ENCODE measurements around the gene ATG4B.

Gene ATG4B

DNA sequence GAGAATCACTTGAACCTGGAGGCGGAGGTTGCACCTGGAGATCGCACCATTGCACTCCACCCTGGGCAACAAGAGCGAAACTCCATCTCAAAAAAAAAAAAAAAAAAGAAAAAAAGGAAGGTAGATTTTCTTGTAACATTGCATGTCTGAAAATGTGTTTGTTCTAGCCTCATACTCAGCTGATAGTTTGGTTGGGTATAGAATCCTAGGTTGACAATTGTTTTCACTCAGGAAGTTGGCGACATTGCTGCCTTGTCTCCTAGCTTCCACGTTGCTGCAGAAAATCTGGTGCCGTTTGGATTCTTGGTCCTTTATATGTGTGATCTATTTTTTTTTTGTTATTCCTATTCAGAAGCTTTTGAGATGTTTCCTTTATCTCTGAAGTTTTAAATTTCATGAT lies 69.0 kb downstream of the ATG4B start:
- TF ChIP-seq ZNF384 (IDR thresholded peaks at IDR 0.05), result 0 out of 2 replicates have a peak, but pooled peaks have one; percentile 12
- no peak for TF ChIP-seq FOXM1 (IDR thresholded peaks at IDR 0.05; ENCODE audit: borderline replicate concordance)
- ChIA-PET CTCF (no interaction called here), POLR2A (interaction anchor here (1.4 kb wide), 1 partner anchor 25 kb away, joined by 4 read pairs; no protein-coding TSS in a partner anchor)
- no peak for DNase-seq (ENCODE audit: extremely low spot score)

DNA sequence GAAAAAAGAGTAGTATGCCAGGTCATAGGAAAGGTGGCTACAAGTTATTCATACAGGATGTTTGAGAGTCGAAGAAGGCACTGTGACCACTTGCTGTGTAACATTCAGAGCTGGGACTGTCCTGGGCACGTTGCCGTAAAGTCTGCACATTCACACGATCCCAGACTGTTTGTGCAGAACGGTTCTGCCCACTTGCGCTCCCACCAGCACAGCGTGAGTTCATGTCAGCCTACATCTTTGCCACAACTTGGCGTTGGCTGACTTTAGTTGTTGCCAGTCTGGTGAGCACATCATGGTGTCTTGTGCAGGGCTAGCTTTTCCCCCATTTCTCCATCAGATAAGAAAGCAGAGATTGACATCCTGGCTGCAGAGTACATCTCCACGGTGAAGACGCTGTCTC lies 71.4 kb downstream of the ATG4B start:
- no peak for DNase-seq (ENCODE audit: extremely low spot score)
- ChIA-PET CTCF (no interaction called here), POLR2A (no interaction called here)
- TF ChIP-seq L3MBTL2 (conservative IDR thresholded peaks at IDR 0.05), result no peak
- no peak for TF ChIP-seq BHLHE40 (IDR thresholded peaks at IDR 0.05; ENCODE audit: borderline replicate concordance)
- no peak for TF ChIP-seq CTBP1 (IDR thresholded peaks at IDR 0.05; ENCODE audit: borderline replicate concordance)
- no peak for TF ChIP-seq SUZ12 (IDR thresholded peaks at IDR 0.05)
- TF ChIP-seq HDGF (IDR thresholded peaks at IDR 0.05; ENCODE audit: borderline replicate concordance), result no peak
- no peak for TF ChIP-seq LEF1 (IDR thresholded peaks at IDR 0.05; ENCODE audit: borderline replicate concordance)
- TF ChIP-seq FOXM1 (IDR thresholded peaks at IDR 0.05; ENCODE audit: borderline replicate concordance), result no peak
- no peak for TF ChIP-seq FOXK2 (IDR thresholded peaks at IDR 0.05)
- TF ChIP-seq FOXA1 (IDR thresholded peaks at IDR 0.05), result no peak
- no peak for TF ChIP-seq TARDBP (IDR thresholded peaks at IDR 0.05)
- TF ChIP-seq SP1 (IDR thresholded peaks at IDR 0.05), result no peak
- no peak for TF ChIP-seq ELF4 (IDR thresholded peaks at IDR 0.05)
- no peak for TF ChIP-seq ZNF384 (IDR thresholded peaks at IDR 0.05)
- TF ChIP-seq NFRKB (IDR thresholded peaks at IDR 0.05), result no peak
- TF ChIP-seq ARNT (IDR thresholded peaks at IDR 0.05), result no peak
- TF ChIP-seq, protein P1, sequence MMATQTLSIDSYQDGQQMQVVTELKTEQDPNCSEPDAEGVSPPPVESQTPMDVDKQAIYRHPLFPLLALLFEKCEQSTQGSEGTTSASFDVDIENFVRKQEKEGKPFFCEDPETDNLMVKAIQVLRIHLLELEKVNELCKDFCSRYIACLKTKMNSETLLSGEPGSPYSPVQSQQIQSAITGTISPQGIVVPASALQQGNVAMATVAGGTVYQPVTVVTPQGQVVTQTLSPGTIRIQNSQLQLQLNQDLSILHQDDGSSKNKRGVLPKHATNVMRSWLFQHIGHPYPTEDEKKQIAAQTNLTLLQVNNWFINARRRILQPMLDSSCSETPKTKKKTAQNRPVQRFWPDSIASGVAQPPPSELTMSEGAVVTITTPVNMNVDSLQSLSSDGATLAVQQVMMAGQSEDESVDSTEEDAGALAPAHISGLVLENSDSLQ (IDR thresholded peaks at IDR 0.05), result no peak

DNA sequence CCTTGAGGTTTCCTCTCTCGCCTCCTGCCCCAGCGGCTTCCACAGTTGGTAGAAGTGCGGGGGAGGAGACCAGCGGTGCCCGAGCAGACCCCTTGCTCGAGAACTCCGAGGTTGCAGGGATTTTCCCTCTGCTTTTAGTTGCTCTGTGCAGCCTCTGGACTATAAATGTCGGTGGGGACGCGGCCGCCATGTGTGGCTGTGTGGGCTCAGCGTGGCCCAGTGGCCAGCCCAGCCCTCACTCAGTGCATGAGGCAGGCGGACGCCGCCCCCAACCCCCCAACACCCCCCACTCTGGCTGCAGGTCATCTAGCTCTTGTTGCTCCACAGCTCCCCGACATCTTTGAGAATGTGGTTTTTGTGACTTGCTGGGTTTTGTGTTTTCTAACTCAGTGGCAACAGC lies 81.6 kb downstream of the ATG4B start:
- CTCF ChIA-PET, result no interaction called here
- TF ChIP-seq LEF1 (IDR thresholded peaks at IDR 0.05; ENCODE audit: borderline replicate concordance) (no peak), HDGF (IDR thresholded peaks at IDR 0.05; ENCODE audit: borderline replicate concordance) (no peak), TARDBP (IDR thresholded peaks at IDR 0.05) (no peak), CTBP1 (IDR thresholded peaks at IDR 0.05; ENCODE audit: borderline replicate concordance) (no peak), FOXA1 (IDR thresholded peaks at IDR 0.05) (no peak), FOXK2 (IDR thresholded peaks at IDR 0.05) (no peak), ELF4 (IDR thresholded peaks at IDR 0.05) (no peak), L3MBTL2 (conservative IDR thresholded peaks at IDR 0.05) (no peak), ZNF384 (IDR thresholded peaks at IDR 0.05) (no peak), SUZ12 (IDR thresholded peaks at IDR 0.05) (no peak), SP1 (IDR thresholded peaks at IDR 0.05) (no peak), FOXM1 (IDR thresholded peaks at IDR 0.05; ENCODE audit: borderline replicate concordance) (no peak), NFRKB (IDR thresholded peaks at IDR 0.05) (no peak)
- TF ChIP-seq, protein P1 (IDR thresholded peaks at IDR 0.05), result no peak
- POLR2A ChIA-PET, result interaction anchor here (0.8 to 1.6 kb wide), 2 partner anchors 17 to 32 kb away, joined by 3 read pairs; partner anchors contain the start of genes DTYMK and ING5
- no peak for DNase-seq (ENCODE audit: extremely low spot score)

DNA sequence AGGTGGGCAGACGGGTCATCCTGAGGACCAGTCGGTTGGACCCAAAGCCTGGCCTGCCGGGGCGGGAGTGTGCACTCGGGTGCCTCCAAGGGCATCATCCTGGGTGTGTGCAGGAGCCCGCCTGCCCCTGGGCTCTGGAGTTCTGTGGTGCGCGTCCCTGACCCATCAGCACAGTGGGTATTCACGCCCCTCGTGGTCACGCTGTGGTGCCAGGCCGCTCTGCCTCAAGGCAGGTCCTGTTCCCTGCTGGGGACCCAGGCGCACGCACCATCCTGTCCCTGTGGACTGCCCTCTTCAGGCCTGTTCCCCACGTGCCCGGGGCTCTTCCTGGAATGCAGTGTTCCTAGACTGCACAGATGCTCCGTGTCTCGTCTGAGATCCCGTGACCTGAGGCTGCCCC lies 82.6 kb downstream of the ATG4B start:
- DNase-seq (ENCODE audit: extremely low spot score), result no peak
- POLR2A ChIA-PET, result no interaction called here
- TF ChIP-seq NFRKB (IDR thresholded peaks at IDR 0.05) (no peak), FOXK2 (IDR thresholded peaks at IDR 0.05) (no peak), ZNF384 (IDR thresholded peaks at IDR 0.05) (no peak), FOXA1 (IDR thresholded peaks at IDR 0.05) (no peak), ARNT (IDR thresholded peaks at IDR 0.05) (no peak), FOXM1 (IDR thresholded peaks at IDR 0.05; ENCODE audit: borderline replicate concordance) (no peak), ELF4 (IDR thresholded peaks at IDR 0.05) (no peak), SUZ12 (IDR thresholded peaks at IDR 0.05) (no peak), BHLHE40 (IDR thresholded peaks at IDR 0.05; ENCODE audit: borderline replicate concordance) (no peak), L3MBTL2 (conservative IDR thresholded peaks at IDR 0.05) (no peak), SP1 (IDR thresholded peaks at IDR 0.05) (no peak), CTBP1 (IDR thresholded peaks at IDR 0.05; ENCODE audit: borderline replicate concordance) (no peak), TARDBP (IDR thresholded peaks at IDR 0.05) (no peak), LEF1 (IDR thresholded peaks at IDR 0.05; ENCODE audit: borderline replicate concordance) (no peak), HDGF (IDR thresholded peaks at IDR 0.05; ENCODE audit: borderline replicate concordance) (no peak)
- TF ChIP-seq, protein P1 (IDR thresholded peaks at IDR 0.05), result no peak
- CTCF ChIA-PET, result no interaction called here

- TF ChIP-seq, protein P1 (IDR thresholded peaks at IDR 0.05), result no peak
- TF ChIP-seq ARNT (IDR thresholded peaks at IDR 0.05), result no peak
- CTCF ChIA-PET, result no interaction called here
- no peak for DNase-seq (ENCODE audit: extremely low spot score)
- POLR2A ChIA-PET, result no interaction called here
These were observed 83.1 kb downstream of the ATG4B start for GRCh38 chr2:241720560-241720959.

DNA sequence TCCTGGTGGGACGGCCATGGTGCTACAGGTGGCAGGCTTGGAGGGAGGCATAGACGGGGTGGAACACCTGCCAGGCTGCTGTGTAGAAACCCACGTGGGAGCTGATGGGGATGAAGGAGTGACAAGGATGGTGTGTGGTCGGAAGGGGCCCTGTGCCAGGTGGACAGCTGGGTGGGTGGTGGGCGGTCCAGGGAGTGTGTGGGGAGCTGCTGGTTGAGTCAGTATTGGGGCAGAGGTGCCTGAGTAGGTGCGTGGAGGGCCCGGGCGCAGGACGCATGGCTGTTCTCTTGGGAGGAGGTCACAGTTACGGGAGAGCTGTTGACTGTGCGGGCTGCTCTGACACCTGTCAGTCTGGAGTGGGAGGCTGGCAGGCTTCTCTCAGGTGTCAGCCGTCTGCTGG lies 84.4 kb downstream of the ATG4B start:
- TF ChIP-seq, protein P1 (IDR thresholded peaks at IDR 0.05), result no peak
- TF ChIP-seq FOXK2 (IDR thresholded peaks at IDR 0.05), result no peak
- TF ChIP-seq L3MBTL2 (conservative IDR thresholded peaks at IDR 0.05), result no peak
- TF ChIP-seq TARDBP (IDR thresholded peaks at IDR 0.05), result no peak
- no peak for TF ChIP-seq LEF1 (IDR thresholded peaks at IDR 0.05; ENCODE audit: borderline replicate concordance)
- TF ChIP-seq NFRKB (IDR thresholded peaks at IDR 0.05), result no peak
- no peak for TF ChIP-seq SUZ12 (IDR thresholded peaks at IDR 0.05)
- DNase-seq (ENCODE audit: extremely low spot score), result no peak
- ChIA-PET CTCF (no interaction called here), POLR2A (interaction anchor here (1.2 kb wide), 1 partner anchor 35 kb away, joined by 4 read pairs; the partner anchor contains the start of gene DTYMK)

All from HEK293T (cell line).